ENCODE measurements around the gene SEC61A2. TPM values are rescaled to one million over a fixed set of nuclear protein-coding genes. Genes with fewer than 3 reads are reported as not detected.

The SEC61A2 gene
- total and polyA plus RNA-seq, 4 donors = 3.8 to 8.8 (median 6.2) TPM

DNA sequence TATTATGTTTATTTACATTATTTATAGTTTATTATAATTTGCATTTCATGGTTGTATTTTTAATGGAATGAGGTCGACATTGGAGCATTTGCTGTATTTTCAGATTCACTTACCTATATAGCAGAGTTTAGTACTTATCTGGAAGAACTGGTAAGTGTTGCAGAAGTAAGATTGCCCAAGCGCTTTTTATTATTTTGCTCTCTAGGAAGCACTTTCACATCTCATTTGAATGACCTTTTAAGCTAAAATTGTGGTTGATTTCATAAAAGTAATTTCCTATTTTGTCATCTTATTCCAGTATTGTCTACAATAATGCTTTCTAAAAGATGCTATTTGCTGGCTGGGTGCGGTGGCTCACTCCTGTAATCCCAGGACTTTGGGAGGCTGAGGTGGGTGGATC is 28.6 kb downstream of the SEC61A2 start:
- TF ChIP-seq HNF4A (conservative IDR thresholded peaks at IDR 0.05) = no peak
- no peak for TF ChIP-seq FOXA2 (IDR thresholded peaks at IDR 0.05)
- TF ChIP-seq HNF4G (IDR thresholded peaks at IDR 0.05) = no peak
- TF ChIP-seq, protein P1, sequence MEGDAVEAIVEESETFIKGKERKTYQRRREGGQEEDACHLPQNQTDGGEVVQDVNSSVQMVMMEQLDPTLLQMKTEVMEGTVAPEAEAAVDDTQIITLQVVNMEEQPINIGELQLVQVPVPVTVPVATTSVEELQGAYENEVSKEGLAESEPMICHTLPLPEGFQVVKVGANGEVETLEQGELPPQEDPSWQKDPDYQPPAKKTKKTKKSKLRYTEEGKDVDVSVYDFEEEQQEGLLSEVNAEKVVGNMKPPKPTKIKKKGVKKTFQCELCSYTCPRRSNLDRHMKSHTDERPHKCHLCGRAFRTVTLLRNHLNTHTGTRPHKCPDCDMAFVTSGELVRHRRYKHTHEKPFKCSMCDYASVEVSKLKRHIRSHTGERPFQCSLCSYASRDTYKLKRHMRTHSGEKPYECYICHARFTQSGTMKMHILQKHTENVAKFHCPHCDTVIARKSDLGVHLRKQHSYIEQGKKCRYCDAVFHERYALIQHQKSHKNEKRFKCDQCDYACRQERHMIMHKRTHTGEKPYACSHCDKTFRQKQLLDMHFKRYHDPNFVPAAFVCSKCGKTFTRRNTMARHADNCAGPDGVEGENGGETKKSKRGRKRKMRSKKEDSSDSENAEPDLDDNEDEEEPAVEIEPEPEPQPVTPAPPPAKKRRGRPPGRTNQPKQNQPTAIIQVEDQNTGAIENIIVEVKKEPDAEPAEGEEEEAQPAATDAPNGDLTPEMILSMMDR (IDR thresholded peaks at IDR 0.05; ENCODE audit: low read depth, low read length, missing input control) = no peak
- no peak for TF ChIP-seq GABPA (IDR thresholded peaks at IDR 0.05 in 1 of 2, conservative IDR thresholded peaks at IDR 0.05 in 1 of 2)
- TF ChIP-seq YY1 (IDR thresholded peaks at IDR 0.05) = no peak
- TF ChIP-seq TAF1 (conservative IDR thresholded peaks at IDR 0.05) = no peak
- TF ChIP-seq, protein P2, sequence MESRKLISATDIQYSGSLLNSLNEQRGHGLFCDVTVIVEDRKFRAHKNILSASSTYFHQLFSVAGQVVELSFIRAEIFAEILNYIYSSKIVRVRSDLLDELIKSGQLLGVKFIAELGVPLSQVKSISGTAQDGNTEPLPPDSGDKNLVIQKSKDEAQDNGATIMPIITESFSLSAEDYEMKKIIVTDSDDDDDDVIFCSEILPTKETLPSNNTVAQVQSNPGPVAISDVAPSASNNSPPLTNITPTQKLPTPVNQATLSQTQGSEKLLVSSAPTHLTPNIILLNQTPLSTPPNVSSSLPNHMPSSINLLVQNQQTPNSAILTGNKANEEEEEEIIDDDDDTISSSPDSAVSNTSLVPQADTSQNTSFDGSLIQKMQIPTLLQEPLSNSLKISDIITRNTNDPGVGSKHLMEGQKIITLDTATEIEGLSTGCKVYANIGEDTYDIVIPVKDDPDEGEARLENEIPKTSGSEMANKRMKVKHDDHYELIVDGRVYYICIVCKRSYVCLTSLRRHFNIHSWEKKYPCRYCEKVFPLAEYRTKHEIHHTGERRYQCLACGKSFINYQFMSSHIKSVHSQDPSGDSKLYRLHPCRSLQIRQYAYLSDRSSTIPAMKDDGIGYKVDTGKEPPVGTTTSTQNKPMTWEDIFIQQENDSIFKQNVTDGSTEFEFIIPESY (IDR thresholded peaks at IDR 0.05) = no peak
- no peak for TF ChIP-seq FOXA1 (IDR thresholded peaks at IDR 0.05)
- no peak for TF ChIP-seq JUND (IDR thresholded peaks at IDR 0.05)
- TF ChIP-seq EGR1 (IDR thresholded peaks at IDR 0.05; ENCODE audit: low read depth in 2 of 2) = no peak
- TF ChIP-seq, protein P3, sequence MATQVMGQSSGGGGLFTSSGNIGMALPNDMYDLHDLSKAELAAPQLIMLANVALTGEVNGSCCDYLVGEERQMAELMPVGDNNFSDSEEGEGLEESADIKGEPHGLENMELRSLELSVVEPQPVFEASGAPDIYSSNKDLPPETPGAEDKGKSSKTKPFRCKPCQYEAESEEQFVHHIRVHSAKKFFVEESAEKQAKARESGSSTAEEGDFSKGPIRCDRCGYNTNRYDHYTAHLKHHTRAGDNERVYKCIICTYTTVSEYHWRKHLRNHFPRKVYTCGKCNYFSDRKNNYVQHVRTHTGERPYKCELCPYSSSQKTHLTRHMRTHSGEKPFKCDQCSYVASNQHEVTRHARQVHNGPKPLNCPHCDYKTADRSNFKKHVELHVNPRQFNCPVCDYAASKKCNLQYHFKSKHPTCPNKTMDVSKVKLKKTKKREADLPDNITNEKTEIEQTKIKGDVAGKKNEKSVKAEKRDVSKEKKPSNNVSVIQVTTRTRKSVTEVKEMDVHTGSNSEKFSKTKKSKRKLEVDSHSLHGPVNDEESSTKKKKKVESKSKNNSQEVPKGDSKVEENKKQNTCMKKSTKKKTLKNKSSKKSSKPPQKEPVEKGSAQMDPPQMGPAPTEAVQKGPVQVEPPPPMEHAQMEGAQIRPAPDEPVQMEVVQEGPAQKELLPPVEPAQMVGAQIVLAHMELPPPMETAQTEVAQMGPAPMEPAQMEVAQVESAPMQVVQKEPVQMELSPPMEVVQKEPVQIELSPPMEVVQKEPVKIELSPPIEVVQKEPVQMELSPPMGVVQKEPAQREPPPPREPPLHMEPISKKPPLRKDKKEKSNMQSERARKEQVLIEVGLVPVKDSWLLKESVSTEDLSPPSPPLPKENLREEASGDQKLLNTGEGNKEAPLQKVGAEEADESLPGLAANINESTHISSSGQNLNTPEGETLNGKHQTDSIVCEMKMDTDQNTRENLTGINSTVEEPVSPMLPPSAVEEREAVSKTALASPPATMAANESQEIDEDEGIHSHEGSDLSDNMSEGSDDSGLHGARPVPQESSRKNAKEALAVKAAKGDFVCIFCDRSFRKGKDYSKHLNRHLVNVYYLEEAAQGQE (IDR thresholded peaks at IDR 0.05) = no peak
- TF ChIP-seq RAD21 (IDR thresholded peaks at IDR 0.05) = no peak
- no peak for TF ChIP-seq NR2F2 (IDR thresholded peaks at IDR 0.05)
- no peak for TF ChIP-seq RXRA (IDR thresholded peaks at IDR 0.05)
- TF ChIP-seq, protein P4, sequence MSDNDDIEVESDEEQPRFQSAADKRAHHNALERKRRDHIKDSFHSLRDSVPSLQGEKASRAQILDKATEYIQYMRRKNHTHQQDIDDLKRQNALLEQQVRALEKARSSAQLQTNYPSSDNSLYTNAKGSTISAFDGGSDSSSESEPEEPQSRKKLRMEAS (IDR thresholded peaks at IDR 0.05) = no peak
- TF ChIP-seq SP1 (IDR thresholded peaks at IDR 0.05) = no peak
- TF ChIP-seq, protein P5, sequence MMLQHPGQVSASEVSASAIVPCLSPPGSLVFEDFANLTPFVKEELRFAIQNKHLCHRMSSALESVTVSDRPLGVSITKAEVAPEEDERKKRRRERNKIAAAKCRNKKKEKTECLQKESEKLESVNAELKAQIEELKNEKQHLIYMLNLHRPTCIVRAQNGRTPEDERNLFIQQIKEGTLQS (IDR thresholded peaks at IDR 0.05) = no peak
- Histone ChIP-seq H3K4me1 (ENCODE audit: control insufficient read depth in 4 of 4, insufficient read depth in 4 of 4, low read length in 3 of 4) (peaks cover 4 to 21% (median 16%) of the 10 kb centered on the region in 4 donors), H3K27me3 (ENCODE audit: control insufficient read depth in 4 of 4, insufficient read depth in 4 of 4, low read length in 3 of 4) (no peaks in the 10 kb centered on the region), H3K36me3 (ENCODE audit: control insufficient read depth in 4 of 4, insufficient read depth in 3 of 4, low read depth in 1 of 4, low read length in 3 of 4) (peaks cover 0 to 15% (median 11%) of the 10 kb centered on the region in 4 donors), H3K27ac (ENCODE audit: low read depth in 1 of 2, low read length in 2 of 2) (no peak overlapping the region), H3K9me3 (ENCODE audit: control insufficient read depth in 4 of 4, low read length in 3 of 4) (no peaks in the 10 kb centered on the region), H3K9ac (ENCODE audit: low read depth in 1 of 2, low read length in 2 of 2) (no peak overlapping the region), H3K4me3 (ENCODE audit: low read depth in 1 of 3, low read length in 3 of 3) (no peak overlapping the region)
- 92% methylated on average over 3 of the region's 3 CpGs for WGBS
- DNase-seq (ENCODE audit: low spot score) = no peak
